ENCODE results near the gene SHC1. TPM values are rescaled to one million over a fixed set of nuclear protein-coding genes. Genes with fewer than 3 reads are reported as not detected.

SHC1 gene
- total RNA-seq, 1 experiment from 2014 or later, result 199 TPM

DNA sequence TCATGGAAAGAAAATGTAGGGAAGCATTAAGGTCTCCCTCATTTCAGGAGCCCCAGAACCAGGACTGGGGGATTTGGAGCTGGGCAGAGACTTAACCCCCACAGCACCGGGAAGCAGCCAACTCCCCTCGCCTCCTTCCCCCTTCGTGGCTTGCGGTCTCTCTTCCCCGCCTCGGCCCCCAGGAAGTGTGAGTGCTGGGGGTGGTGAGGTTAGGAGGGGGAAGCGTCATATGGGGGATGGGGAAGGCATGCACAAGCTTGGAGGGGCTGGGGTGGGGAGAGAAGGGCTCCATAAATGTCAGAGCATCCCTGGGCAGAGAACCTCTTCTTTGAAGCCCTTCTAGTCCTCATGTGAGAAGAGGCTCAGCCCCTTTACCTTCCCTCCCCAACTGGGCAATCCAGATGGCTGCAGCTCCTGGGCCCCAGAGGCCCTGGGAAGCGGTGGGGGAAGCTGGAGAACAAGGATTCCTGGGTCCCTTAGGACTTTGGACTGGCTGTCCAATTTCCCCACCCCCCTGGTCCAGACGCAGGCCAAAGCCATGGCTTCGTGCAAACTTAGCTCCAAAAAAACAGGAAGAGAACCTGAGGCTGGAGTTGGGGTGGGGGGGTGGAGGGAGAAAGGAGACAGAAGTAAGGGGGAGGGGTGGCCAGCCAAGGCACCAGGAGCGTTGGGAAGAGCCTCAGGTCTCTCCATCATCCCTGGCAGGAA lies 39.8 kb upstream of the SHC1 start:
- CTCF ChIA-PET, result interaction anchor here (0.7 to 3.5 kb wide), 5 partner anchors 9 to 51 kb away, joined by 3 to 34 read pairs (median 22); partner anchors contain the start of gene ADAM15
- Mint-ChIP-seq H3K4me3 (no peak overlapping the region; the same call in 1 of the 2 replicates), H3K27me3 (ENCODE audit: low read depth) (no peaks in the 10 kb centered on the region), H3K36me3 (peaks cover 4% of the 10 kb centered on the region; the same call in 1 of the 2 replicates), H3K27ac (no peak overlapping the region), H3K4me1 (peaks cover 52% of the 10 kb centered on the region), H3K9me3 (no peaks in the 10 kb centered on the region)
- TF ChIP-seq AFF4 (CRISPR knock-in tag; IDR thresholded peaks at IDR 0.05; ENCODE audit: borderline replicate concordance), result no peak
- no peak for TF ChIP-seq CBFB (CRISPR knock-in tag; IDR thresholded peaks at IDR 0.05; ENCODE audit: low read depth)
- TF ChIP-seq FOXP4 (CRISPR knock-in tag; IDR thresholded peaks at IDR 0.05), result no peak
- DNase-seq (ENCODE audit: low spot score) (no peak), ATAC-seq (no peak)
- POLR2A ChIA-PET, result no interaction called here

DNA sequence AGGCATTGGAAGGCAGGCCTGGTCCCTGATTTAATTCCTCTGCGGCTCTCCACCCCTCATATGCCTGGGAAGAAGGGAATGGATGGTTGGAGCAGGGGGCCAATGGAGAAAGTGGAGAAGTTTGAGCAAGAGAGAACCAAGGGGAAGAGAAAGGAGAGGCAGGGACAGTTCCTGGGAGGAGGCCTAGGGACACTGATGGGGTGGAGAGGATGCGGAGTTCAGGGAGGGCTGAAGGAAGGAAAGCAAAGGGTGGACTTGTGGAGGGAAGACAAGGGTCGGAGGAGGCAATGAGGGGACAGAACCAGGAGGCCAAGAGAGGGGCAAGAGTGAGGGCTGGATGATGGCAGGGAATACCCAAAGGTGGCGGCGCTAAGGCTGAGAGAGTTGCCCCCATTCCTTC lies 39.2 kb upstream of the SHC1 start:
- ChIA-PET POLR2A (interaction anchor here (1.3 kb wide), 1 partner anchor 39 kb away, joined by 3 read pairs; the partner anchor contains the start of gene SHC1), CTCF (interaction anchor here (1.1 to 4.3 kb wide), 3 partner anchors 7 to 52 kb away, joined by 8 to 58 read pairs (median 23); partner anchors contain the start of gene ADAM15)
- H3K9me3 Mint-ChIP-seq, result no peaks in the 10 kb centered on the region
- ATAC-seq (no peak), DNase-seq (ENCODE audit: low spot score) (no peak)
- H3K27me3 Mint-ChIP-seq (ENCODE audit: low read depth), result no peaks in the 10 kb centered on the region
- no peak overlapping the region; the same call in 1 of the 2 replicates for H3K4me3 Mint-ChIP-seq
- TF ChIP-seq KAT7 (CRISPR knock-in tag; IDR thresholded peaks at IDR 0.05; ENCODE audit: borderline replicate concordance) (no peak), ZNF671 (CRISPR knock-in tag; IDR thresholded peaks at IDR 0.05) (no peak), AFF4 (CRISPR knock-in tag; IDR thresholded peaks at IDR 0.05; ENCODE audit: borderline replicate concordance) (no peak)
- H3K36me3 Mint-ChIP-seq, result peaks cover 4% of the 10 kb centered on the region; the same call in 1 of the 2 replicates
- no peak overlapping the region; the same call in 1 of the 2 replicates for H3K27ac Mint-ChIP-seq
- peaks cover 56% of the 10 kb centered on the region for H3K4me1 Mint-ChIP-seq

DNA sequence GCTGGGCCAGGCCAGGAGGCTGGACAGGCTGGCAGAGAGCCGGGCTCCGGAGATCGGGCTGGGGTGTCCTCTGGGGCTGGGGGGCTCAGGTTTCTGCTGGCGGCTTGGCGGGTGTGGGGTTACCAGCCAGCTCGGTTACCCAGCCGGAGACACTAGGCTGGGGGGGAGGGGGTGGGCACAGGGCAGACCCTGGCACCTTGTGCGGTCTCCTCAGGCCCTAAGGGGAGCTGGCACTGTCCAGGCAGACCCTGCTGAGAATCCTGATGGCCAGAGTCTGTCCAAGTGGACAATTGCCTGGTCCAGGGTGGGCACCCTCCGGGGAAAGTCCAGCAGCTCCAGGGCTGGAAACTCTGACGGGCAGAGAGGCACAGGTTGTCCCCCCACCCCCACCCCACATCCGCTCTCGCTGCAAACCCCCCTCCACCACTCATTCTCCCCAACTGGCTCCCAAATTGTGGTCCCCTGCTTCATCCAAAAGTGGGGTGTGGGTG lies 38.7 kb upstream of the SHC1 start:
- Mint-ChIP-seq H3K27me3 (ENCODE audit: low read depth) (no peaks in the 10 kb centered on the region), H3K9me3 (no peaks in the 10 kb centered on the region), H3K36me3 (peaks cover 4% of the 10 kb centered on the region; the same call in 1 of the 2 replicates), H3K4me3 (peak overlapping the region; percentile 18; the same call in 1 of the 2 replicates), H3K27ac (no peak overlapping the region; the same call in 1 of the 2 replicates), H3K4me1 (peaks cover 61% of the 10 kb centered on the region)
- CTCF ChIA-PET, result interaction anchor here (0.6 to 4.3 kb wide), 6 partner anchors 8 to 158 kb away, joined by 3 to 58 read pairs (median 8); partner anchors contain the start of gene SHC1
- POLR2A ChIA-PET, result interaction anchor here (0.6 to 1.7 kb wide), 4 partner anchors 9 to 38 kb away, joined by 3 to 9 read pairs (median 6); partner anchors contain the start of gene SHC1
- DNase-seq (ENCODE audit: low spot score) (no peak), ATAC-seq (no peak)
- no peak for TF ChIP-seq CDX4 (CRISPR knock-in tag; IDR thresholded peaks at IDR 0.05; ENCODE audit: borderline replicate concordance)
- TF ChIP-seq, protein P1, sequence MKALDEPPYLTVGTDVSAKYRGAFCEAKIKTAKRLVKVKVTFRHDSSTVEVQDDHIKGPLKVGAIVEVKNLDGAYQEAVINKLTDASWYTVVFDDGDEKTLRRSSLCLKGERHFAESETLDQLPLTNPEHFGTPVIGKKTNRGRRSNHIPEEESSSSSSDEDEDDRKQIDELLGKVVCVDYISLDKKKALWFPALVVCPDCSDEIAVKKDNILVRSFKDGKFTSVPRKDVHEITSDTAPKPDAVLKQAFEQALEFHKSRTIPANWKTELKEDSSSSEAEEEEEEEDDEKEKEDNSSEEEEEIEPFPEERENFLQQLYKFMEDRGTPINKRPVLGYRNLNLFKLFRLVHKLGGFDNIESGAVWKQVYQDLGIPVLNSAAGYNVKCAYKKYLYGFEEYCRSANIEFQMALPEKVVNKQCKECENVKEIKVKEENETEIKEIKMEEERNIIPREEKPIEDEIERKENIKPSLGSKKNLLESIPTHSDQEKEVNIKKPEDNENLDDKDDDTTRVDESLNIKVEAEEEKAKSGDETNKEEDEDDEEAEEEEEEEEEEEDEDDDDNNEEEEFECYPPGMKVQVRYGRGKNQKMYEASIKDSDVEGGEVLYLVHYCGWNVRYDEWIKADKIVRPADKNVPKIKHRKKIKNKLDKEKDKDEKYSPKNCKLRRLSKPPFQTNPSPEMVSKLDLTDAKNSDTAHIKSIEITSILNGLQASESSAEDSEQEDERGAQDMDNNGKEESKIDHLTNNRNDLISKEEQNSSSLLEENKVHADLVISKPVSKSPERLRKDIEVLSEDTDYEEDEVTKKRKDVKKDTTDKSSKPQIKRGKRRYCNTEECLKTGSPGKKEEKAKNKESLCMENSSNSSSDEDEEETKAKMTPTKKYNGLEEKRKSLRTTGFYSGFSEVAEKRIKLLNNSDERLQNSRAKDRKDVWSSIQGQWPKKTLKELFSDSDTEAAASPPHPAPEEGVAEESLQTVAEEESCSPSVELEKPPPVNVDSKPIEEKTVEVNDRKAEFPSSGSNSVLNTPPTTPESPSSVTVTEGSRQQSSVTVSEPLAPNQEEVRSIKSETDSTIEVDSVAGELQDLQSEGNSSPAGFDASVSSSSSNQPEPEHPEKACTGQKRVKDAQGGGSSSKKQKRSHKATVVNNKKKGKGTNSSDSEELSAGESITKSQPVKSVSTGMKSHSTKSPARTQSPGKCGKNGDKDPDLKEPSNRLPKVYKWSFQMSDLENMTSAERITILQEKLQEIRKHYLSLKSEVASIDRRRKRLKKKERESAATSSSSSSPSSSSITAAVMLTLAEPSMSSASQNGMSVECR (CRISPR knock-in tag; IDR thresholded peaks at IDR 0.05; ENCODE audit: borderline replicate concordance), result no peak
- no peak for TF ChIP-seq ZSCAN18 (CRISPR knock-in tag; IDR thresholded peaks at IDR 0.05)
- TF ChIP-seq ZNF396 (CRISPR knock-in tag; IDR thresholded peaks at IDR 0.05; ENCODE audit: borderline replicate concordance), result no peak
